Lung (tissue), 12 donors: ENCODE data around the gene WFDC8. TPM values are rescaled to one million over a fixed set of nuclear protein-coding genes. Genes with fewer than 3 reads are reported as not detected.

ENCODE experiments used
- ATAC-seq: fragments of 200-7000 bp; cut with Tn5 transposase; one replicate; pipeline ENCODE4 v1.9.1; 2020; ENCODE audit warnings: moderate number of reproducible peaks; ENCODE audit not compliant: insufficient read depth, low FRiP score
- DNase-seq, 3 donors: peaks; one replicate each; pipeline ENCODE4 v3.0.0-alpha.2; 2013 to 2017
- H3K27ac ChIP-seq, 2 donors: one replicate each; pipeline ENCODE4 v1.5.1; 2013; ENCODE audit warnings: mild to moderate bottlenecking in 2 of 2, moderate library complexity in 2 of 2, control low read depth in 1 of 2, inconsistent platforms in 1 of 2, low read depth in 1 of 2, low read length in 1 of 2
- H3K27me3 ChIP-seq, 3 donors: one replicate each; pipeline ENCODE4 v1.5.1; 2013; ENCODE audit warnings: low read length in 2 of 3; ENCODE audit not compliant: control insufficient read depth in 3 of 3, insufficient read depth in 3 of 3
- H3K36me3 ChIP-seq, 4 donors: one replicate each; pipeline ENCODE4 v1.5.1; 2013; ENCODE audit warnings: low read length in 4 of 4, mild to moderate bottlenecking in 1 of 4, moderate library complexity in 1 of 4; ENCODE audit not compliant: control insufficient read depth in 4 of 4, insufficient read depth in 4 of 4
- H3K4me1 ChIP-seq, 5 donors: one replicate each; pipeline ENCODE4 v1.5.1; 2013; ENCODE audit warnings: low read length in 5 of 5, mild to moderate bottlenecking in 2 of 5, moderate library complexity in 1 of 5; ENCODE audit not compliant: control insufficient read depth in 5 of 5, insufficient read depth in 5 of 5
- H3K4me3 ChIP-seq: one replicate; pipeline ENCODE4 v1.5.1; 2013; ENCODE audit warnings: mild to moderate bottlenecking, control low read depth, moderate library complexity
- H3K9ac ChIP-seq, 2 donors: one replicate each; pipeline ENCODE4 v1.5.1; 2013; ENCODE audit warnings: low read length in 2 of 2, control low read depth in 1 of 2; ENCODE audit not compliant: insufficient read depth in 1 of 2
- H3K9me3 ChIP-seq, 4 donors: one replicate each; pipeline ENCODE4 v1.5.1; 2013; ENCODE audit warnings: low read length in 3 of 4, mild to moderate bottlenecking in 1 of 4, moderate library complexity in 1 of 4; ENCODE audit not compliant: control insufficient read depth in 4 of 4, insufficient read depth in 3 of 4
- CTCF ChIP-seq: IDR thresholded peaks from 2 replicates; pipeline ENCODE4 v1.5.1; 2012; ENCODE audit warnings: mild to moderate bottlenecking; ENCODE audit errors: control extremely low read depth, extremely low read depth
- WGBS, 2 donors: extraction: QIAGEN DNeasy Blood & Tissue Kit; methylation state at CpG; one replicate each; pipeline ENCODE4 v1.1.7; 2013; 5-methylcytosine and 5-hydroxymethylcytosine counted together
- polyA plus RNA-seq, 2 donors: library from polyadenylated mRNA; stranded (reverse); fragments of 200-250 nt; gene quantifications; one replicate each; pipeline ENCODE4 v1.2.1, GENCODE V29; 2013
- total RNA-seq, 2 donors: library from RNA; depleted of rRNA in 1 of 2; stranded (reverse); fragments of >200 nt in 1 of 2; gene quantifications; one replicate each; pipeline ENCODE4 v1.2.1, GENCODE V29; 2014 to 2021
- donor health status: control.
- donor health status: control.
- donor health status: Bipolar disorder and iron deficiency.
- donor health status: healthy.
- donor health status: DM: yes; HTN: yes; CAD: no.

Gene WFDC8
- total and polyA plus RNA-seq, 4 donors: 0.26 TPM; not detected in 3

- no peak for TF ChIP-seq CTCF
- Histone ChIP-seq H3K4me1 (no peaks in the 10 kb centered on the region), H3K27me3 (no peaks in the 10 kb centered on the region), H3K9me3 (peaks cover 0 to 5% (median 0%) of the 10 kb centered on the region in 4 donors), H3K9ac (no peak overlapping the region), H3K4me3 (no peak overlapping the region), H3K36me3 (no peaks in the 10 kb centered on the region), H3K27ac (no peak overlapping the region)
- DNase-seq (no peak), ATAC-seq (no peak)
- 38 to 83% methylated on average over 1 of the region's 1 CpG for WGBS, 2 donors
These were observed 16.2 kb upstream of the WFDC8 start for GRCh38 chr20:45595235-45595634.

- DNase-seq: no peak
- Histone ChIP-seq H3K27ac (no peak overlapping the region), H3K4me1 (no peaks in the 10 kb centered on the region), H3K9me3 (peaks cover 0 to 5% (median 0%) of the 10 kb centered on the region in 4 donors), H3K9ac (no peak overlapping the region), H3K36me3 (no peaks in the 10 kb centered on the region), H3K4me3 (no peak overlapping the region), H3K27me3 (no peaks in the 10 kb centered on the region)
- whole genome bisulfite sequencing, 2 donors: 56 to 97% methylated on average over 1 of the region's 1 CpG
- no peak for TF ChIP-seq CTCF
- no peak for ATAC-seq
These were observed 14.4 kb upstream of the WFDC8 start for GRCh38 chr20:45593498-45593897.

GRCh38 chr20:45592574-45593189 is 13.6 kb upstream of the WFDC8 start:
- H3K27ac ChIP-seq: no peak overlapping the region
- H3K27me3 ChIP-seq: no peaks in the 10 kb centered on the region
- DNase-seq: peak in 2 of 3 donors; percentile 2 to 12
- no peak overlapping the region for H3K4me3 ChIP-seq
- ATAC-seq: no peak
- H3K9ac ChIP-seq: no peak overlapping the region
- 70 to 71% methylated on average over 5 of the region's 5 CpGs for WGBS, 2 donors
- no peaks in the 10 kb centered on the region for H3K36me3 ChIP-seq
- peak; percentile 10 for TF ChIP-seq CTCF
- H3K4me1 ChIP-seq: no peaks in the 10 kb centered on the region
- peaks cover 0 to 5% (median 0%) of the 10 kb centered on the region in 4 donors for H3K9me3 ChIP-seq

GRCh38 chr20:45589725-45590124 is 10.6 kb upstream of the WFDC8 start:
- Histone ChIP-seq H3K36me3 (no peaks in the 10 kb centered on the region), H3K9me3 (peaks cover 0 to 5% (median 0%) of the 10 kb centered on the region in 4 donors), H3K4me3 (no peak overlapping the region), H3K27ac (no peak overlapping the region), H3K4me1 (no peaks in the 10 kb centered on the region), H3K9ac (no peak overlapping the region), H3K27me3 (no peaks in the 10 kb centered on the region)
- TF ChIP-seq CTCF: no peak
- ATAC-seq (no peak), DNase-seq (no peak)
- 28 to 36% methylated on average over 1 of the region's 1 CpG for WGBS, 2 donors
